ENCODE measurements around the gene GALNT11. TPM values are rescaled to one million over a fixed set of nuclear protein-coding genes. Genes with fewer than 3 reads are reported as not detected.

Gene GALNT11
- polyA plus RNA-seq, 1 donor (not counting 4 experiments of a cell fraction or from before 2014, with no cell fraction given), result 42.3 TPM

DNA sequence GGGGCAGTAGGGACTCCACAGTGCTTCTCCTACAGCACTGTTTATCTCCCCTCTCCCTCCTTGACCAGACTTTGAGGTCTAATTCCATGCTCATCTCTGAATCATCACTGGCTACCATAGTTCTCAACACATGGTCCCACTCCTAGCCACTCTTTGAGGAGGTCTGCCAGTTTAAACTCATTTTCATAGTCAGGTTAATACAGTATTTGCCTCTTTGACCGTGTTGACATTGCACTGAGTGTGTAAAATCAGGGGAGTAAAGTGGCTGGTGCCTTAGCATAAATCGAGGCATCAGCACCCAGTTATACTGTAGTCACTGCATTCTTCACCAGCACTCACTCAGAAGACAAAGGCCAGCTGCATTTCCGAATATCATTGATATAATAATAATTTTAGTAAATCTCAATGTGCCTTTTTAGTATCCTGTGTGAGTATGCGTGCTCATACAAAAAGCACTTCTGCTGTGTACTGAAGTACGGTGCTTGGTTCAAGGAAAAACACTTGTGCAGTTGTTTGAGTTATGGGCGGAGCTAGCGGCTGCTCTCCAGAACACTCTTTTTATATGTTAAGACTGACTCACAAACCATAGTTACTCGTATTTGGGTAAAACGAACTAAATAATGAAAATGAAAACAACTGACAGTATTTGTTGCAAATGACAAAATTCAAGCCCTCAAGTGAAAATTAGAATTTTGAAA is 89.7 kb downstream of the GALNT11 start:
- Histone ChIP-seq H3K79me2 (ENCODE audit: control insufficient read depth, insufficient read depth, low read length) (no peaks in the 10 kb centered on the region), H3K9me1 (ENCODE audit: control insufficient read depth, extremely low read depth, insufficient read depth, low read length) (no peaks in the 10 kb centered on the region), H3K27ac (ENCODE audit: control insufficient read depth, insufficient read depth, low read length) (no peak overlapping the region), H2AFZ (ENCODE audit: control insufficient read depth, low read length) (no peak overlapping the region), H3K27me3 (ENCODE audit: control insufficient read depth, extremely low read depth, insufficient read depth, low read length) (no peaks in the 10 kb centered on the region), H3K4me1 (ENCODE audit: control insufficient read depth, extremely low read depth, insufficient read depth, low read length) (no peaks in the 10 kb centered on the region), H3K4me3 (ENCODE audit: control insufficient read depth in 2 of 3, extremely low read depth in 1 of 3, insufficient read depth in 2 of 3, low read depth in 1 of 3, low read length in 3 of 3) (no peak overlapping the region), H3K9ac (ENCODE audit: control insufficient read depth, extremely low read depth, insufficient read depth, low read length) (no peak overlapping the region), H3K36me3 (ENCODE audit: control insufficient read depth in 2 of 2, extremely low read depth in 1 of 2, insufficient read depth in 2 of 2, low read length in 2 of 2) (peaks cover 13 to 16% of the 10 kb centered on the region in 2 experiments), H4K20me1 (ENCODE audit: control insufficient read depth, extremely low read depth, insufficient read depth, low read length) (no peaks in the 10 kb centered on the region), H3K4me2 (ENCODE audit: control insufficient read depth, extremely low read depth, insufficient read depth, low read depth, low read length) (no peak overlapping the region), H3K9me3 (ENCODE audit: control insufficient read depth, low read depth, low read length) (no peaks in the 10 kb centered on the region)
- dilution Hi-C loops (cut with MboI; ENCODE audit: extremely low pct_ligation_motif_present, low sequenced_read_pairs), result no loop called here
- TF ChIP-seq EZH2 (IDR thresholded peaks at IDR 0.05; ENCODE audit: low read length), result no peak
- TF ChIP-seq, protein P1, sequence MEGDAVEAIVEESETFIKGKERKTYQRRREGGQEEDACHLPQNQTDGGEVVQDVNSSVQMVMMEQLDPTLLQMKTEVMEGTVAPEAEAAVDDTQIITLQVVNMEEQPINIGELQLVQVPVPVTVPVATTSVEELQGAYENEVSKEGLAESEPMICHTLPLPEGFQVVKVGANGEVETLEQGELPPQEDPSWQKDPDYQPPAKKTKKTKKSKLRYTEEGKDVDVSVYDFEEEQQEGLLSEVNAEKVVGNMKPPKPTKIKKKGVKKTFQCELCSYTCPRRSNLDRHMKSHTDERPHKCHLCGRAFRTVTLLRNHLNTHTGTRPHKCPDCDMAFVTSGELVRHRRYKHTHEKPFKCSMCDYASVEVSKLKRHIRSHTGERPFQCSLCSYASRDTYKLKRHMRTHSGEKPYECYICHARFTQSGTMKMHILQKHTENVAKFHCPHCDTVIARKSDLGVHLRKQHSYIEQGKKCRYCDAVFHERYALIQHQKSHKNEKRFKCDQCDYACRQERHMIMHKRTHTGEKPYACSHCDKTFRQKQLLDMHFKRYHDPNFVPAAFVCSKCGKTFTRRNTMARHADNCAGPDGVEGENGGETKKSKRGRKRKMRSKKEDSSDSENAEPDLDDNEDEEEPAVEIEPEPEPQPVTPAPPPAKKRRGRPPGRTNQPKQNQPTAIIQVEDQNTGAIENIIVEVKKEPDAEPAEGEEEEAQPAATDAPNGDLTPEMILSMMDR (optimal IDR thresholded peaks at IDR 0.05 in 1 of 3, IDR thresholded peaks at IDR 0.05 in 1 of 3, conservative IDR thresholded peaks at IDR 0.05 in 1 of 3; ENCODE audit: extremely low read depth in 1 of 3, insufficient read depth in 2 of 3, low read length in 3 of 3), result no peak
- DNase-seq (ENCODE audit: low read depth, low spot score) (no peak), FAIRE-seq (no peak)

DNA sequence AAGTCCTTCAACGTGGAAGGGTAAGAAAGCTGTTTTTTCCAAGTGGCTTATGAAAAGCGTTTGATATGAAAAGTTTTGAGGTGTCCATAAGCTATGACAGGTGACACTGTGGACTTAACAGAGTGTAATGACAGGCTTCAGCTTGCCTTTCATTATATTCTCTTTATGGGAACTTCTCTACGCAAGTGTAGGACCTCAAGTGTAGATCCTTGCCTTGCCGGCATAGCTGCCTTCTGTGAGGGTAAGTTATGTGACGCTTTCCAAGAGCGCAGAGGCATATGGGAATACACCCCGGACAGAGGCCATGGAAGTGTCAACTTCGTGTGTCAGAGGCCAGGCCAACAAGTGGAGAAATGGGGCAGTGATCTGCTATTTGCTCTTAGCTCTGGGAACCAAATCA is 91.9 kb downstream of the GALNT11 start:
- Histone ChIP-seq H3K36me3 (ENCODE audit: control insufficient read depth in 2 of 2, extremely low read depth in 1 of 2, insufficient read depth in 2 of 2, low read length in 2 of 2) (peaks cover 21 to 31% of the 10 kb centered on the region in 2 experiments), H3K4me1 (ENCODE audit: control insufficient read depth, extremely low read depth, insufficient read depth, low read length) (no peaks in the 10 kb centered on the region), H2AFZ (ENCODE audit: control insufficient read depth, low read length) (no peak overlapping the region), H3K4me2 (ENCODE audit: control insufficient read depth, extremely low read depth, insufficient read depth, low read depth, low read length) (no peak overlapping the region), H4K20me1 (ENCODE audit: control insufficient read depth, extremely low read depth, insufficient read depth, low read length) (no peaks in the 10 kb centered on the region), H3K27me3 (ENCODE audit: control insufficient read depth, extremely low read depth, insufficient read depth, low read length) (no peaks in the 10 kb centered on the region), H3K9me3 (ENCODE audit: control insufficient read depth, low read depth, low read length) (no peaks in the 10 kb centered on the region), H3K4me3 (ENCODE audit: control insufficient read depth in 2 of 3, extremely low read depth in 1 of 3, insufficient read depth in 2 of 3, low read depth in 1 of 3, low read length in 3 of 3) (no peak overlapping the region), H3K79me2 (ENCODE audit: control insufficient read depth, insufficient read depth, low read length) (no peaks in the 10 kb centered on the region), H3K9me1 (ENCODE audit: control insufficient read depth, extremely low read depth, insufficient read depth, low read length) (no peaks in the 10 kb centered on the region), H3K9ac (ENCODE audit: control insufficient read depth, extremely low read depth, insufficient read depth, low read length) (no peak overlapping the region), H3K27ac (ENCODE audit: control insufficient read depth, insufficient read depth, low read length) (no peak overlapping the region)
- TF ChIP-seq, protein P1 (optimal IDR thresholded peaks at IDR 0.05 in 1 of 3, IDR thresholded peaks at IDR 0.05 in 1 of 3, conservative IDR thresholded peaks at IDR 0.05 in 1 of 3; ENCODE audit: extremely low read depth in 1 of 3, insufficient read depth in 2 of 3, low read length in 3 of 3), result no peak
- no peak for TF ChIP-seq EZH2 (IDR thresholded peaks at IDR 0.05; ENCODE audit: low read length)
- FAIRE-seq, result no peak
- no peak for DNase-seq (ENCODE audit: low read depth, low spot score)
- dilution Hi-C loops (cut with MboI; ENCODE audit: extremely low pct_ligation_motif_present, low sequenced_read_pairs), result no loop called here
